Neural cell (in vitro differentiated cells): ENCODE measurements around the gene FBLN5. TPM values are rescaled to one million over a fixed set of nuclear protein-coding genes. Genes with fewer than 3 reads are reported as not detected.

Experiments used
- H2AFZ ChIP-seq: fragments of 200-600, 300-800 bp; sonication (generic), shearing (Covaris generic); 2 replicates; pipeline ENCODE4 v1.6.0; 2014; ENCODE audit warnings: low read depth, mild to moderate bottlenecking, antibody characterized with exemption, low read length, moderate library complexity
- H3F3A ChIP-seq: fragments of 200-600 bp; shearing (Covaris generic); 2 replicates; pipeline ENCODE4 v1.6.1; 2016; ENCODE audit warnings: mild to moderate bottlenecking, moderate library complexity, mixed read lengths, antibody characterized with exemption, low read length; ENCODE audit not compliant: insufficient read depth, poor library complexity, severe bottlenecking
- H3K27ac ChIP-seq: fragments of 200-600, 300-800 bp; sonication (generic), shearing (Covaris generic); 2 replicates; pipeline ENCODE4 v1.5.1; 2014; ENCODE audit warnings: mild to moderate bottlenecking, low read length, moderate library complexity
- H3K27me3 ChIP-seq: fragments of 300-800, 200-600 bp; sonication (generic), shearing (Covaris generic); 2 replicates; pipeline ENCODE4 v1.6.0; 2014; ENCODE audit warnings: mild to moderate bottlenecking, low read depth, low read length, moderate library complexity; ENCODE audit not compliant: insufficient read depth
- H3K36me3 ChIP-seq: fragments of 300-800, 200-600 bp; sonication (generic), shearing (Covaris generic); 2 replicates; pipeline ENCODE4 v1.5.1; 2014; ENCODE audit warnings: mild to moderate bottlenecking, antibody characterized with exemption, low read length, moderate library complexity; ENCODE audit not compliant: insufficient read depth
- H3K4me2 ChIP-seq: fragments of 300-800, 200-600 bp; sonication (generic), shearing (Covaris generic); 2 replicates; pipeline ENCODE4 v1.6.0; 2014; ENCODE audit warnings: mild to moderate bottlenecking, low read length
- H3K4me3 ChIP-seq: fragments of 300-800, 200-600 bp; sonication (generic), shearing (Covaris generic); 2 replicates; pipeline ENCODE4 v1.5.1; 2014; ENCODE audit warnings: mild to moderate bottlenecking, low read length, moderate library complexity
- H3K79me2 ChIP-seq: fragments of 200-600 bp; shearing (Covaris generic); replicated peaks from 2 replicates; pipeline ENCODE4 v1.6.0; 2014; ENCODE audit warnings: mild to moderate bottlenecking, low read length, moderate library complexity; ENCODE audit not compliant: insufficient read depth
- H3K9ac ChIP-seq: fragments of 300-800, 200-600 bp; sonication (generic), shearing (Covaris generic); 2 replicates; pipeline ENCODE4 v1.6.1; 2016; ENCODE audit warnings: mild to moderate bottlenecking, low read length, mixed read lengths
- H3K9me2 ChIP-seq: fragments of 200-600 bp; shearing (Covaris generic); 2 replicates; pipeline ENCODE4 v1.6.1; 2016; ENCODE audit warnings: mild to moderate bottlenecking, low read length, mixed read lengths; ENCODE audit not compliant: insufficient read depth
- H3K9me3 ChIP-seq: fragments of 200-600, 300-800 bp; sonication (generic), shearing (Covaris generic); 2 replicates; pipeline ENCODE4 v1.6.1; 2016; ENCODE audit warnings: mild to moderate bottlenecking, mixed run types, low read length, moderate library complexity, mixed read lengths
- H4K20me1 ChIP-seq: fragments of 200-600 bp; shearing (Covaris generic); 2 replicates; pipeline ENCODE4 v1.6.1; 2016; ENCODE audit warnings: mild to moderate bottlenecking, mixed run types; ENCODE audit not compliant: insufficient read depth
- CTCF ChIP-seq: fragments of 450-650 bp; IDR thresholded peaks from 2 replicates; pipeline ENCODE4 v1.5.1; 2014; ENCODE audit warnings: antibody characterized with exemption, mild to moderate bottlenecking, moderate library complexity; ENCODE audit not compliant: poor library complexity, severe bottlenecking
- EP300 ChIP-seq: fragments of 450-650 bp; conservative IDR thresholded peaks from 2 replicates; pipeline ENCODE4 v1.6.1; 2014; ENCODE audit warnings: antibody characterized with exemption, mild to moderate bottlenecking, moderate library complexity; ENCODE audit not compliant: poor library complexity, severe bottlenecking
- EZH2 ChIP-seq: fragments of 200-600, 300-800 bp; shearing (Covaris generic), sonication (generic); IDR thresholded peaks from 2 replicates; pipeline ENCODE4 v1.6.1; 2014; ENCODE audit warnings: antibody characterized with exemption, low read length, borderline replicate concordance, mild to moderate bottlenecking; ENCODE audit not compliant: insufficient read depth, poor library complexity, severe bottlenecking
- MXI1 ChIP-seq: fragments of 450-650 bp; conservative IDR thresholded peaks from 2 replicates; pipeline ENCODE4 v1.6.1; 2014; ENCODE audit warnings: antibody characterized with exemption, mild to moderate bottlenecking; ENCODE audit not compliant: poor library complexity, severe bottlenecking
- POLR2AphosphoS5 ChIP-seq: IDR thresholded peaks from 2 replicates; pipeline ENCODE4 v1.6.1; 2012
- RAD21 ChIP-seq: fragments of 450-650 bp; conservative IDR thresholded peaks from 2 replicates; pipeline ENCODE4 v1.6.1; 2014; ENCODE audit warnings: antibody characterized with exemption, mild to moderate bottlenecking, moderate library complexity
- REST ChIP-seq: IDR thresholded peaks from 2 replicates; pipeline ENCODE4 v1.6.1; 2012; ENCODE audit warnings: borderline replicate concordance
- SMC3 ChIP-seq: fragments of 450-650 bp; conservative IDR thresholded peaks from 2 replicates; pipeline ENCODE4 v1.6.1; 2014; ENCODE audit warnings: antibody characterized with exemption, mild to moderate bottlenecking, moderate library complexity; ENCODE audit not compliant: poor library complexity
- TAF1 ChIP-seq: IDR thresholded peaks from 2 replicates; pipeline ENCODE4 v1.6.1; 2012; ENCODE audit warnings: low read depth
- polyA plus RNA-seq: library from polyadenylated mRNA; depleted of rRNA; stranded (reverse); fragments of >200 nt; gene quantifications from 2 replicates; pipeline ENCODE4 v1.2.3, GENCODE V29; 2014

FBLN5 gene
- polyA plus RNA-seq, 1 donor from 2014 or later: 1.5 TPM

- Histone ChIP-seq H3K9ac (no peak overlapping the region), H2AFZ (no peak overlapping the region), H3K36me3 (no peaks in the 10 kb centered on the region), H3K27ac (no peak overlapping the region), H3K27me3 (no peaks in the 10 kb centered on the region), H3F3A (no peaks in the 10 kb centered on the region), H3K79me2 (no peaks in the 10 kb centered on the region), H4K20me1 (no peaks in the 10 kb centered on the region), H3K9me3 (no peaks in the 10 kb centered on the region), H3K9me2 (no peaks in the 10 kb centered on the region), H3K4me3 (no peak overlapping the region), H3K4me2 (no peak overlapping the region)
- TF ChIP-seq POLR2AphosphoS5: no peak
Observed at GRCh38 chr14:91920526-91920925, 27.0 kb downstream of the FBLN5 start.

- Histone ChIP-seq H3K9ac (no peak overlapping the region), H3K27ac (no peak overlapping the region), H3K36me3 (no peaks in the 10 kb centered on the region), H3K4me3 (no peak overlapping the region), H4K20me1 (no peaks in the 10 kb centered on the region), H3K9me3 (no peaks in the 10 kb centered on the region), H3K27me3 (no peaks in the 10 kb centered on the region), H2AFZ (no peak overlapping the region), H3K79me2 (no peaks in the 10 kb centered on the region), H3K4me2 (no peak overlapping the region), H3F3A (no peaks in the 10 kb centered on the region), H3K9me2 (no peaks in the 10 kb centered on the region)
- TF ChIP-seq EZH2 (no peak), SMC3 (no peak), REST (no peak), CTCF (no peak), EP300 (no peak), POLR2AphosphoS5 (no peak), MXI1 (no peak), RAD21 (no peak), TAF1 (no peak)
Observed at GRCh38 chr14:91919814-91920213, 27.7 kb downstream of the FBLN5 start.
